NCI-H146 (cell line): ENCODE results near the gene HDAC5.

Experiments used
- DNase-seq: peaks from one replicate; lab custom pipeline; 2025; lab: John Stamatoyannopoulos, UW

Gene HDAC5

DNA sequence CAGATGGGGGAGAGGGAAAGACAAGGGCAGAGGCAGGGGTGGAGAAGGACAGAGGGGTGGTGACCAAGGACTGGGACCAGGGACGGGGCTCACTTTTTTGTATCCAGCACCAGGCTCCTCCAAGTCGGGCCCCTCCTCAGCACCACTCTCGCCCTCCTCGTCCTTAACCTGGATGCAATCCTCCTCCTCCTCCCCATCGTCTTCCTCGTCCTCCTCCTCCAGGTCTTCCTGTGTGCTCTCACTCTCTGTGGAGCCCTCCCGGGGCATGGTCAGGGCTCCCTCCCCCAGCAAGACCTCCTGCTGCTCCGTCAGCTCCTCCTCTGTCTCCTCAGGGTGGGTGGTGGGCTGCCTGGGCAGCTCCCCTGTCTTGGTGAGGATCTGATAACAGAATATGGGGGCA lies 36.1 kb downstream of the HDAC5 start:
- no peak for DNase-seq

DNA sequence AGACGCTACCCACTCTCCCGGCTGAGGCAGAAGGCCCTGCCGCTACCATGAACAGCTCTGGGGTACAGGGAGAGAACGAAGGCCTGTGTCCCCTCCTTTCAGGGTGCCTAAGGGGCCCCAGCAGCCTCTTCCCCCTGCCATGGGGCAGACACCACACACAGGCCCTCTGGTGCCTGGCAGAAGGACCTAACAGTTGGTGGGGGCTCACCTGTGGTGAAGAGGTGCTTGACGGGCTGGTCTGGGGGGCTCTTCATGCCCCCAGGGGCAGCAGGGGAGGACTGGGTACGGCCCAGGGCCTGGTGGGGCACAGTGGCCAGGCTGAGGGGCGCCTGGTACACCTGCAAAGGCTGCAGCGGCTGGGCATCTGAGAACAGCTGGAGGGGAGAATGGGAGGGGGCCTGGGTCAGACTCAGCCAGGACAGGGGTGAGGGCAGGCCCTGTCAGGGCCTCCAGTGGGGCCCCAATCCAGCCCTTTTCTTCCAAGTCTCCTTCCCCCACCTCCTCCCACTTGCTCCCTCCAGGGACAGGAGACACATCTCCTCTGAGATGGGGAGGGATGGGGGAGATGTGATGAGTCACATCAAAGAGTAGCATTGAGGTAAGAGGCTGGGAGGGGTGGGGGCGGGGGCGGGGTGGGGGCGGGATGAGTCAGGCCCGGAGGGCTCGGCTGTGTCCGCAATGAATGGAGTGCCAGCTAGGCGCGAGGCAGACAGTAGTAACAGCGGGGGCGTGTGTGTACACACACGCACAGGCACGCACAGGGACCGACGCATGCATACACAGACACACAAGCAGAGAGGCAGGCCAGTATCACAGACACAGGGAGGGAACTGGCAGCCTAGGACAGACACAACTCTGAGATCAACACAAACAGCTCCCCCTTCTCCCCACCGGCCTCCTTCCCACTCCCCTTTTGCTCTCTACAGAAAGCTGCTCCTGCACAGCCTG lies 36.8 kb downstream of the HDAC5 start:
- no peak for DNase-seq

DNA sequence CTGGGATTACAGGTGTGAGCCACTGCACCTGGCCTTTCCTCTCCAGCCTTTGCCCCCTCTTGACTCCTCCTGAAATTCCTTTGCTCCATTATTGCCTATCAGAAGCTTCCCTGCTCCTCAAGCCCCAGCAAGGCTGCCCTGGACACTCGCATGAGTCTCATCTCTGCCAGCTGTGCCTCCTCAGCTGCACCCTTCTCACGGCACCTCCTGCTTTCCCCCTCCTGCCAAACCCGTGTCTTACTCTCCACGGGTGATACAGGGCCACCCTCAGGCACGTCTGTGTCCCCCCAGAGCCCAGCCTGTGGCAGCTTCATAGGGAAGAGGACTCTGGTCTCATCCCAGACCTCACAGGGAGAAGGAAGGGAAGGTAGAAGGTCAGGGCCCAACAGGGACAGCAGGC lies 37.5 kb downstream of the HDAC5 start:
- DNase-seq, result no peak

DNA sequence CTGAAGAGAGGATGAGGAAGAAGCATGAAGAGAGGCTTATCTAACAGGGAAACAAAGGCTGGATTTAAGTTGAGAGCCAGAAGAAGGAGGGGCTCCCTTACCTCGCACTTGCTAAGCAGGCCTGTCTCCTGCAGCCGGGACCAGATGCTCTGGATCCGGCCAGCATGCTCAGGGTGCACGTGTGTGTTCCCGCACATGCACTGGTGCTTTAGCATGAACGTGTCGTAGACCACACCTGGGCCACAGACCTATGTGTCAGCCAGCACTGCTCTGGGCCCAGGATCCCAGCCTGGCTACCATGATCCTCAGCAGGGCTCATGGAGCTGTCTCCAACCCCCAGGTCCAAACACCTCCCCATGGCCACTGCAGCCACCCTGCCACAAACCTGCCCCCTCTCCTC lies 38.5 kb downstream of the HDAC5 start:
- DNase-seq, result no peak

DNA sequence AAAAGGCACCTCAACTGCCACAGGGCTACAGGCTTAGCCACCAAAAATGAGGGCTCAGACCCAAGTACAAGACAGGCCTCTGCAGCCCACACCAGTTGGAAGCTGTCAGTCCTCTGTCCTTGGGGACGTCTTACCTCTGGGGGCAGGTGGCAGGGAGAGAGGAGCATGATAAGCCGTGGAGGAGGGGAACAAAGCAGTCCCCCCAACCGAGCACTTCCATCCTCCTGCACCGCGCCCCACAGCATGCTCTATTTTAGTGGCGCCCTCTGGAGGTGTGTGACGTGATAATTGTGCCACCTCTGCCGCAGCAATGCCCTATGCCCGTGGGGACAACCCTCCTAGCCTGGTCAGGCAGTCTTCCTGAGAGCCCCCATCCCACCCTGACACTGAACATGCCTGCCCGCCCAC lies 39.3 kb downstream of the HDAC5 start:
- no peak for DNase-seq

DNA sequence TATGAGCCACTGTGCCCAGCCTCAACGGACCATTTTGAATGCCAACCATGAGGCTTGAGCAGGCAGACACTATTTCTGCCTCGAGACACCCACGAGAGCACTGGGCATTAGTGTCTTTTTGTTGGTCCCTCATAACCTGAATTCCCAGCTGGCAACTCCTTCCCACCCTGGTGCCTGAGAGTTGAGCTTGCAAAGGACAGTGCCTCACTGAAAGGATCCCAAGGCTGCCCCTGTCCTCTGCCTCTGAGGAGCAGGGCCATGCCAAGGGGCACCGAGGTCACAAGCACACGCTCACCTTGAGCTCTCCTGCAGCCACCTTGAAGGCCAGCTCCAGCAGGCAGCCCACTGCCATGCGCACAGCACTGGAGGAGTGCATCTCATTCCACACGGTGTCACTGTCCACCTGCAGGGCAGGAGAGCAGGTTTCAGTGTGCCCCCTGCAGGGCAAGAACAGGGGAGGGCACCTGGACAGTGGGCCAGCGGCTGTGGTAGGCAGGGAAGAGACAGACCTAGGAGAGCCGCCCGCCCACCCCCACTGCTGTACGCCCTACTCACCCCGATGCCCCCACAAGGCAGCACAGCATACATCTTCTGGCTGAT lies 40.1 kb downstream of the HDAC5 start:
- DNase-seq, result peak; percentile 48

DNA sequence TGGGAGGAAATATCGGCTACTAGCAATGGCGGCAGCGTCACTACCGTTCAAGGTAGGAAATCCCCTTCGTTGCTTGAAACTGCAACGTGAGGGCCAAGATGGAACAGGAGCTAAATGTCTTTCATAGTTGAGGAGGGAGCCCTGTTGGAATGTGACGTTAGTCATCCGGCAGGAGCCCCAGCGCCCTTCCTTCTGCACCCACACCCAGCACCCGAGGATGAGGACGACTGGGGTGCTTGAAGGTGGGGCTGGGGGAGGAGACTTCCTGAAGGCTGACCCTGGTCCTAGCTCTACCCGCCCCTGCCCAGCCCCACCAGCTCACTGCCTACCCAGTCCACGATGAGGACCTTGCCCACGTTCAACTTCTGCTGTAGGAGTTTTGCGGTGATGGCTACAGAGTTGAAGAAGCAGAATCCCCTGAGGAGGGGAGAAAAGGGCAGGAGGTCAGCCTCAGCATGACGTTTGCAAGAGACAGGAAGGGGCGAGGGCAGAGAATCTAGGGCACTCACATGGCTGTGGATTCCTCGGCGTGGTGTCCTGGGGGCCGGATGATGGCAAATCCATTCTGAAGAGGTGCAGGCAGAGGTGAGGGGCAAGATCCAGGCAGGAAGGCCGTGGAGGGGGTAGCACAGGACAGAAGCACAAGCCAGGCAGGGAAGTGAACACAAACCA lies 41.0 kb downstream of the HDAC5 start:
- DNase-seq, result no peak

DNA sequence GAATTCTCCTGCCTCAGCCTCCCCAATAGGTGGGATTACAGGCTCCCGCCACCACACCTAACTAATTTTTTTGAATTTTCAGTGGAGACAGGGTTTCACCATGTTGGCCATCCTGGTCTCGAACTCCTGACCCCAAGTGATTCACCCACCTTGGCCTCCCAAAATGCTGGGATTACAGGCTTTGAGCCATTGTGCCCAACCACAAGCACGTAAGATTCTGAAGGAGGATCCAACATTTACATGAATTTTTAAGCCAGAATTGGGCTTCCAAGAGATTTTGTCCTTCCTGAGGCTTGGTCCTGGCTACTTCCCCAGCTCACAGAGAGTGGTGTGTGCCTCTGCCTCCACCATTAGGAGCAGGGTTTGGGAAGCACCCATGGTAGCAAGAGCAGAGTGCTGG lies 41.8 kb downstream of the HDAC5 start:
- no peak for DNase-seq

DNA sequence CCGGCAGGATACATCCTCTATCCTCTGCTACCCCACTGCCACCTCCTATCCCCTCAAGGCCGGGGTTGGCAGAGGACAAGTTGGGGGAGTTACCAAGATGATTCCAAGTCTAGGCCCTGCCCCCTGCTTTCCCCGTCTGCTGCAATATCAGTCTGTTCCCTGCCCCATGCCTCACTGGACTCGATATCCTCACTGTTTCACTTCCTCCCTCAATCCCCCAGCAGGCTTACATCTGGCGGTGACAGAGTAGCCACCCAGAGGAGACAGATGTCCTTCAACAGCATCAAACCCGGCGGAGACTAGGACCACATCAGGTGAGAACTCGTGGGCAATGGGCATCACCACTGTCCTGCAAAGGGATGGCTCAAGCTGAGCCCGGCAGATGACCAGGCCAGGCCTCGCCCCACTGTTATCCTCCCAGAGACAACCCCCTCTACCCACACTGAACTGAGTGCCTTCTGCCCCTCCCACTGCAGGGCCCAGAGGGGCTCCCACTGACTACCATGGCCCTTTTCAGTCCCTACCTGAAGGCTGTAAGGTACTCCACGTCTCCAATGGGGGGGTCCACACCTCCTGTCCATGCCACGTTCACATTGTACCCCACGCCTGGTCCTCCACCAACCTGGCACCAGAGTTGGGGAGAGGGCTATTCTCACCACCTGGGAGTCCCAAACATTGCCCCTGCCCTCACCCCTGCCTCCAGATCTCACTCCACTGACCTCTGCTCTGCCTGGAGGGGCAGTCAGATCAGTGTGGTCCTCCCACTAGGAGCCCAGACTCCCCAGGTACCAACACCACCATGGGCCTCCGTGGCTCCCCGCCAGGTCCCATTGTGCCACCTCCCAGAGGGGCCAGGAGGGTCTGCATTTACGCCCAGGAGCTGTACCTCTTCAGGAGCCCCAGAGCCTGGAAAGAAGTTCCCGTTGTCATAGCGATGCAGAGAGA lies 43.3 kb downstream of the HDAC5 start:
- no peak for DNase-seq

DNA sequence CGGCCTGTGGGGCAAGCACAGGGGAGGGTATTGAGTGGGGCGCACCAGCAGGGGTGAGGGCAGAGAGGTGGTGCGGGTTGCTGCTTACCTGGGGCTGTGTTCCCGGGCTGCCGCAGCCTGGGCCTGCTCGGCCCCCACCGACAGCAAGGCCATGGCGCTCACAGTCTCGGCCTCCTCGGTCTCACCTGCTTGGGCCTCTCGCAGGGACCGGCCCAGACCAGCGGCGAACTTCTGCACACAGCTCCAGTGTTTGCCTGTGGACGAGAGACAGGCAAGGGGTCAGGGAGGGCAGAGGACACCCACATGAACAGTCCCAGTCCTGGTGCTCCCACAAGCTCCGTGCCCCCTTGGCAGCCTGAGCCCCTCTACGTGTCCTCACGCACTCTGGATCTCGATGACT lies 45.0 kb downstream of the HDAC5 start:
- no peak for DNase-seq

DNA sequence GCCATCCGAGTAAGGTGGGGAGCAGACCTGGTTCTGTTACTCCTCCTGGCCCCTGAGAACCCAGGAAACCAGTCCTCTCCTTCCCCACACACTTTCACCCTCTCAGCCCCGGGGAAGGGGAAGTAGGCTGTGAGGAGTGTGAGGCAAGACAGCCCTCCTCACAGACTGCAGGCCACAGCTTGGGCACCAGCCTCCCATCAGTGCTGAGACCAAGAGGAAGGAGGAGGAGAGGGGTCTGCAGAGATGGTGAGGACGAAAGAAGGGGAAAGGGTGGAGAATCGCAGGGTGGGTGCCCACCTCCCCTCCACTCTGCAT lies 45.9 kb downstream of the HDAC5 start:
- DNase-seq, result no peak

DNA sequence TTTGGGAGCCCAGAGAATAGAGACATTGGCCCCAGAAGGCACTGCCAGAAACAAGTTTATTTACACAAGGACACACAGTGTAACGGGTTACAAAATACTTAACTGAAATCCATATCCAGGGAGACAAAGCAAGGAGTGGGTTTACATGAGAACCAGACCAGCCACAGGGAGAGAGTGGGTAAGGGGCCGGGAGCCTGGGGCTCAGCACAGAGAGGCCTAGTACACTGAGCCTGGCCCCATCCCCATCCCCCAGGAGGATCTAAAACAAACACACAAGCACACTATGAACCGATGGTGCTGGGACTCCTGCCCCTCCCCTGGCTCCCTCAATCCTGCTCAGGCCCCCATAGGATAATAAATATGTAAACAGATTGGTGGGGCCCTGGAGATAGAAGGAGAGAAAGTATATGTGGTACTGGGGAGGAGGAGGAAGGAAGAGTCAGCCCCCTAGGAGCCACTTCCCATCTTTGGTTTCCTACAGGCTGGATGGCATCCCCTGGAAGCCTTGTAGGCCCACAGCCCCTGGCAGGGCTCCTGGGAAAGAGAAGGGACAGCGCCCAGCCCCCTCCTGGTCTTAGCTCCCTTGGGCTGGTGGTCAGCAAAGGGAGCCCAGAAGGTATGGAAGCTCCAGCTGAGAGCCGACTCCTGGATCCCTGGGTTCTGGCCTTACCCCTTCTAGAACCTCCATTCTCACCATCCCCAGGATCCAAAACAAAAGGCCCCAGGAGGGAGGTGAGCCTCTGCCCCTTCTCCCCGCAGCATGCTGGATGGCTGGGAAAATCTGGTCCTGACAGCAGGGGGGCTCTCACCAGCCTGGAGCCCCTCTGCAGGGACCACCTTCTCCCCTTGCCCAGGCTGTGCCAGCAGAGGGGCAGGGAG lies 46.5 kb downstream of the HDAC5 start:
- DNase-seq, result no peak

DNA sequence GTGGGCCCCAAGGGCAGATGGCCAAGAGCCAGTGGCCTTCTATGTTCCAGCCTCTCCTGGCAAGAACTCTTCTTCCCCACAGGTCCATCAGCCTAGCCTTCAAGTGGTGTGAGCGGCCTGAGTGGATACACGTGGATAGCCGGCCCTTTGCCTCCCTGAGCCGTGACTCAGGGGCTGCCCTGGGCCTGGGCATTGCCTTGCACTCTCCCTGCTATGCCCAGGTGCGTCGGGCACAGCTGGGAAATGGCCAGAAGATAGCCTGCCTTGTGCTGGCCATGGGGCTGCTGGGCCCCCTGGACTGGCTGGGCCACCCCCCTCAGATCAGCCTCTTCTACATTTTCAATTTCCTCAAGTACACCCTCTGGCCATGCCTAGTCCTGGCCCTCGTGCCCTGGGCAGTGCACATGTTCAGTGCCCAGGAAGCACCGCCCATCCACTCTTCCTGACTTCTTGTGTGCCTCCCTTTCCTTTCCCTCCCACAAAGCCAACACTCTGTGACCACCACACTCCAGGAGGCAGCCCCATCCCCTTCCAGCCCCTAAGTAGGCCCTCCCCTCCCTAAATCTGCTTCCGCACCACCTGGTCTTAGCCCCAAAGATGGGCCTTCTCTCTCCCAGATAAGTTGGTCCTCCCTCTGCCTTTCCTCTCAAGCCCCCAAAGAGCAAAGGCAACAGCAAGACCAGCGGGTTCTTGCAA lies 47.7 kb downstream of the HDAC5 start:
- DNase-seq, result no peak

DNA sequence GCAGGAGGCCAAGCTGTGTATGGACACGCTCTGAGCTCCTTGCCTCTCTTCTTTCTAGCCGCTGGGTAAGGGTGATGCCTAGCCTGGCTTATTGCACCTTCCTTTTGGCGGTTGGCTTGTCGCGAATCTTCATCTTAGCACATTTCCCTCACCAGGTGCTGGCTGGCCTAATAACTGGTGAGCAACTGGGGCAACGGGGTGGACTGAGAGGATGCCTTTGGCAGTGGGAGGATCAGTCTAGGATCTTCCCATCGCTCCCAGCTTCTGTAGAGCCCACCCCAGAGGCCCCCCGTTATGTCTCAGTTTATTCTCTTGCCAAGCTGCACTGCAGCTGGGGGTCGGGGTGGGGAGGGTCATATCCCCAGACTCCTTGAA lies 48.5 kb downstream of the HDAC5 start:
- DNase-seq, result no peak

DNA sequence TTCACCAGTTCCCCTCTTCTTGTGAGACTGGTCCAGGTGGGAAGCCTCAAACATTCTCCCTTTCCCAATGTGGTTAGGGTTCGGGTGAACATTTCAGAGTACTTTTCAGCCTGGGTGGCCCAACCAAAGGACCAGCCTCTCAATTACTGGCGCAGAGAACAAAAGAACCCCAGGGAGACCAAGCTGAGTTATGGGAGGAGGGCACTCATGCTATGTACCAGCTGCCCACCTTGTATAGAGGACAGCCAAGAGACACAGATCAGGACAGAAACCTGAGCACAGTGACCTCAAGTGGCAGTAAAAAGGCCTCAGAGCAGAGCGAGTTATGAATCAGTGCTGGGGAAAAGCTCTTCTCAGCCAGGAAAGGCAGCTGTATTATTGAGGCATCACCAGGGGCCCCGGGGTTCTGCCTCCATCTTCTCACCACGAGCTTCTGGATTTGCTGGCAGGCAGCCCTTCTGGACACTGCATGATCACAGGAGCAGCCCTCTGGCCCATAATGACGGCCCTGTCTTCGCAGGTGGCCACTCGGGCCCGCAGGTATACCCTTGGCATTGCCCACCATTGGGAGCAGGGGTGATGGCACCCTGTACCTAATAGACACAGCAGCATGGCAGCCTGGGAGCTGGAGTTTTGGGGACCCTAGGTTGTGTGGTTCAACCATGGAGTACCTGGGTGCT lies 49.1 kb downstream of the HDAC5 start:
- no peak for DNase-seq

DNA sequence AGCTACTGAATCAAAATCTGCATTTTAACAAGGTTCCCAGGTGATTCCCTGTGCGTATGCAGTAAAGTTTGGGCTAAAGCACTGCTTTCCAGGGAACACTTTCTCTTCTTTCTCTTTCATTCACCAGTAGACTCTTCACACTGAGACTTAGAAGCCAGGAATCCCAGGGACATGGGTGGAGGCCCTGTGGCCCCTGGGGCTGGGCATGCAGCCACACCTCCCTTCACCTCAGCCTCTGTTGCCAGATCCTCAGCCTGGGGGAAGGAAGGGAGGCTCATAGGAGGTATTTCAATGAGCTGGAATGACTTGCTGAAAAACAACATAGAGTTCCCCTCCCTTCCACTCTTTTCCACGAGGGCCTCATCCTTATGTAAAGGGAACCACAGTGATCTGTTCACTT lies 51.7 kb downstream of the HDAC5 start:
- DNase-seq, result no peak

DNA sequence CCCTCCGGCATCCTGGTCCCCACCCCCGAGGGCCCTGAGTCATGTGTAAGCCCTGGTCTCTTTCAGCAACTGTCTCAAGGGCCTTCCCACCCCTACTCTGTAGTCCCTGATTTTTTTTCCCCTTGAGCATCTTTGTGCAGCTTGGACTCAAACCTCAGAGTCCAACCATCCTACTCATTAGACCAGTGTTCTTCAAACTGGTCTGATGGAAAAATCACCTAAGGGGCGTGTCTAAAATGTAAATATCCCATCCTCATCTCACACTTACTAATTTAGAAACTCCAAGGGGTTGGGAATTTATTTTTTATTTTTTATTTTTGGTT lies 52.3 kb downstream of the HDAC5 start:
- peak; percentile 77 for DNase-seq

DNA sequence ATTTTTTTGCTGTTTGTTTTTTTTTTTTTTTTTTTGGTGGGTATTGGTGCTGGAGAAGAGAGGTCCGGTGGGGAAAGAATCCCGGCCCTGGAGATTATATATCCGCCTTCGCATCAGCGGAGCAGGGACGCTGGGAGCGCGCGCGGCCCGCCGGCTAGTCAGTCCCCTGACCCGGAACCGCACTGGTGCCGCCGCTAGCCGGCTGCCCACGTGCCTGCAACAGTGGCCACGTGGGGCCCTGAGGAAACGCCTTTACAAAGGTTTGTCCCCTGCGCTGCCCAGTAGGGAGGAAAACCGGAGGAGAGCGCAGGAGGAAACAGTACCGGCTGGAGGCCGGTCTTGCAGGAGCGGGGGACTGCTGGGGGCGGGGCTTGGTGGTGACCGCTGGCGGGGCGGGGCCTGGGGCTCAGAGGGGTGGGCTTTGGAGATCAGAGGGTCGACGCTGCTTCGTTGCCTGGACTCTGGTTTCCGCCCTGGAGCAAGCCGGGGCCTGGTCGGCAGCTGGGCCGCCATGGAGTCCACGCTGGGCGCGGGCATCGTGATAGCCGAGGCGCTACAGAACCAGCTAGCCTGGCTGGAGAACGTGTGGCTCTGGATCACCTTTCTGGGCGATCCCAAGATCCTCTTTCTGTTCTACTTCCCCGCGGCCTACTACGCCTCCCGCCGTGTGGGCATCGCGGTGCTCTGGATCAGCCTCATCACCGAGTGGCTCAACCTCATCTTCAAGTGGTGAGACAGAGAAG lies 52.8 kb downstream of the HDAC5 start, which contains the start of gene G6PC3:
Gene G6PC3 (plus strand): TSS at position 281 of the 743 bp plus-strand sequence. CDS start 231 bp downstream, at position 512.
- DNase-seq, result peak; percentile 99

DNA sequence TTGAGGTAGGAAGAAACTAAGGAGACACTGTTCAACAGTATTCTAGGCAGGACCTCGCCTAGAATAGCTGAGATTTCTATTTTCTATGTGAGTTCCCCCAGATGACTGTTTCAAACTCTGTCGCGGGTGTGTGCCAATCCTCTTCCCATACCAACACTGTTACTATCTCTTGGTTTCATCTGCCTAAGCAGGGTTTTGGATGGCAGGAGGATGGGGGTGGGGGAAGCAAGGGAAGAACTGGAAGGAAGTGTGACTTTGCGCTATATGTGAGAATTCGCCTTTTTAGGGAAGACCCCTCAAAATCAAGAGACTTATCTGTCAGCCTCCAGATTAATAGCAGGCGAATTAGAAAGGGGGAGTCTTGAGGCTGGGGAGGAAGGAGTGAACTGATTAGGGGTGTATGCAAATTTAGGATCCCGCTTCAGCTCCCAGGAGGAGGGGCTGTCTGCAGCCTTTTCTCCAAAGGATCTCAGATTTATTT lies 53.4 kb downstream of the HDAC5 start:
- DNase-seq, result no peak
